ENCODE results near the gene MPRIP. TPM values are rescaled to one million over a fixed set of nuclear protein-coding genes. Genes with fewer than 3 reads are reported as not detected.

MPRIP gene
- total RNA-seq, 4 donors from 2014 or later: 141 to 305 (median 291) TPM

GRCh38 chr17:17161759-17162158, 119.5 kb downstream of the MPRIP start:
- H3K4me3 ChIP-seq: no peak overlapping the region
- no peaks in the 10 kb centered on the region for H3K27me3 ChIP-seq
- H3K27ac ChIP-seq: no peak overlapping the region
- no peak for TF ChIP-seq POLR2A (IDR thresholded peaks at IDR 0.05)
- no peak for TF ChIP-seq CTCF (IDR thresholded peaks at IDR 0.05)
- no peaks in the 10 kb centered on the region for H3K9me3 ChIP-seq
- H3K4me1 ChIP-seq: no peaks in the 10 kb centered on the region
- peaks cover 0 to 97% (median 0%) of the 10 kb centered on the region in 3 donors for H3K36me3 ChIP-seq
- DNase-seq: no peak

- no peak overlapping the region for H3K4me3 ChIP-seq
- H3K4me1 ChIP-seq: no peaks in the 10 kb centered on the region
- peaks cover 0 to 89% (median 0%) of the 10 kb centered on the region in 3 donors for H3K36me3 ChIP-seq
- H3K27me3 ChIP-seq: no peaks in the 10 kb centered on the region
- TF ChIP-seq CTCF (IDR thresholded peaks at IDR 0.05) (no peak), POLR2A (IDR thresholded peaks at IDR 0.05) (no peak)
- H3K9me3 ChIP-seq: no peaks in the 10 kb centered on the region
- no peak for DNase-seq
- H3K27ac ChIP-seq: no peak overlapping the region
These were observed 121.9 kb downstream of the MPRIP start for GRCh38 chr17:17164156-17164555.

GRCh38 chr17:17164676-17165075, 122.4 kb downstream of the MPRIP start:
- Histone ChIP-seq H3K9me3 (no peaks in the 10 kb centered on the region), H3K4me1 (no peaks in the 10 kb centered on the region), H3K27ac (no peak overlapping the region), H3K4me3 (no peak overlapping the region), H3K36me3 (peaks cover 0 to 84% (median 0%) of the 10 kb centered on the region in 3 donors), H3K27me3 (no peaks in the 10 kb centered on the region)
- no peak for DNase-seq
- TF ChIP-seq CTCF (IDR thresholded peaks at IDR 0.05): no peak
- TF ChIP-seq POLR2A (IDR thresholded peaks at IDR 0.05): no peak

GRCh38 chr17:17165666-17166308, 123.5 kb downstream of the MPRIP start:
- Histone ChIP-seq H3K9me3 (no peaks in the 10 kb centered on the region), H3K4me1 (no peaks in the 10 kb centered on the region), H3K4me3 (no peak overlapping the region), H3K36me3 (peaks cover 0 to 78% (median 0%) of the 10 kb centered on the region in 3 donors), H3K27me3 (no peaks in the 10 kb centered on the region), H3K27ac (no peak overlapping the region)
- no peak for DNase-seq
- TF ChIP-seq POLR2A (IDR thresholded peaks at IDR 0.05): no peak

GRCh38 chr17:17166446-17166845, 124.2 kb downstream of the MPRIP start:
- TF ChIP-seq POLR2A (IDR thresholded peaks at IDR 0.05): no peak
- no peak for TF ChIP-seq CTCF (IDR thresholded peaks at IDR 0.05)
- Histone ChIP-seq H3K27ac (no peak overlapping the region), H3K9me3 (no peaks in the 10 kb centered on the region), H3K36me3 (peaks cover 0 to 76% (median 0%) of the 10 kb centered on the region in 3 donors), H3K4me3 (no peak overlapping the region), H3K27me3 (no peaks in the 10 kb centered on the region), H3K4me1 (no peaks in the 10 kb centered on the region)
- no peak for DNase-seq

GRCh38 chr17:17167356-17167755, 125.1 kb downstream of the MPRIP start:
- Histone ChIP-seq H3K9me3 (no peaks in the 10 kb centered on the region), H3K4me1 (no peaks in the 10 kb centered on the region), H3K27me3 (no peaks in the 10 kb centered on the region), H3K4me3 (no peak overlapping the region), H3K27ac (no peak overlapping the region), H3K36me3 (peaks cover 0 to 75% (median 0%) of the 10 kb centered on the region in 3 donors)
- no peak for DNase-seq
- TF ChIP-seq POLR2A (IDR thresholded peaks at IDR 0.05): no peak

GRCh38 chr17:17167986-17168385, 125.7 kb downstream of the MPRIP start:
- DNase-seq: no peak
- Histone ChIP-seq H3K4me1 (no peaks in the 10 kb centered on the region), H3K36me3 (peaks cover 0 to 75% (median 0%) of the 10 kb centered on the region in 3 donors), H3K27ac (no peak overlapping the region), H3K27me3 (no peaks in the 10 kb centered on the region), H3K4me3 (no peak overlapping the region), H3K9me3 (no peaks in the 10 kb centered on the region)
- no peak for TF ChIP-seq POLR2A (IDR thresholded peaks at IDR 0.05)
- no peak for TF ChIP-seq CTCF (IDR thresholded peaks at IDR 0.05)

Measured in Peyer's patch (tissue), 4 donors.